HG02970 (cell line): ENCODE data around the gene CHCHD6.

ENCODE experiments used
- ATAC-seq: cut with Tn5 transposase; IDR thresholded peaks from one replicate; pipeline ENCODE4 v1.9.1; 2021; ENCODE audit warnings: mild to moderate bottlenecking, moderate library complexity, moderate number of reproducible peaks; ENCODE audit not compliant: unreplicated experiment, low FRiP score

CHCHD6 gene

DNA sequence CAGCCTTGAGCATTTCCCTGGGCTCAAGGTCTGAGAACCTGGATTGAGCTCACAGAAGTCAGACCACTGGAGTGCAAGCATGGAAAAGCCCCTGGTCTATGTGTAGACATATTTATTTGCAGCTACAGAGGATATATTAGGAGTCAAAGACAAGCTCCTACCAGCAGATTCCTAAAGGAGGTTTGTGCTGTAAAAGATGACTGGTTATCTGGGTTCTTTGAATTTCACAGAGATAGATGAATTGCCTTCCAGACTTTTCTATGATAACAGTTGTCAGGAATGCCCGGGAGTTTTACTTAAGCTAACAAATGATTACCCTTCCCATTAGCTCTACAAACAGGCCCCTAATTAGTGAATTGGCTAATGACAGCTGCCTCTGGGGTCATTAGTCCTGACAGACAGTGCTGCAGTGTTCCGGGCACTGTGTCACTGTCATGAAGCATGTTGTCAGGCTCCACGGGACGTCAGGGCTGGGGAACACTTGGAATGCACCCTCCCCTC, 230.0 kb downstream of the CHCHD6 start:
- no peak for ATAC-seq

DNA sequence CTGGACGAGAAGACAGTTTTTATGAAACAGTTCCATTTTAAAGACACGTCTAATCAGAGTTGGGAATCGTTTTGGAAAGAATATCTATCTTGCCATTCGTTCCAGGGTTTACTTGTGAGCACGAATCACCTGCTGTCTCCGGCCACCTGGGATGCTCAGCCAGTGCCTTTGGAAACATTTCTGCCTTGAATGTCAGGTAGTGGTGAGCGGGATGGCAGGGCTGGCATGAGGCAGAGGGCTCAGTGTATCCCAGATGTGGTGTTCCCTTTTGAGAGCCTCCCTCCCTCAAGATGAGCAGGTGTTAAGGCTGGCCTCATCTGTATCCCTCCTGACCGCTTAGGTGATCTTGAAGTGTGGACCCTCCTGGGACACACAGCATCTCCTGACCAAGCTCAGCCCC, 231.0 kb downstream of the CHCHD6 start:
- ATAC-seq: no peak

DNA sequence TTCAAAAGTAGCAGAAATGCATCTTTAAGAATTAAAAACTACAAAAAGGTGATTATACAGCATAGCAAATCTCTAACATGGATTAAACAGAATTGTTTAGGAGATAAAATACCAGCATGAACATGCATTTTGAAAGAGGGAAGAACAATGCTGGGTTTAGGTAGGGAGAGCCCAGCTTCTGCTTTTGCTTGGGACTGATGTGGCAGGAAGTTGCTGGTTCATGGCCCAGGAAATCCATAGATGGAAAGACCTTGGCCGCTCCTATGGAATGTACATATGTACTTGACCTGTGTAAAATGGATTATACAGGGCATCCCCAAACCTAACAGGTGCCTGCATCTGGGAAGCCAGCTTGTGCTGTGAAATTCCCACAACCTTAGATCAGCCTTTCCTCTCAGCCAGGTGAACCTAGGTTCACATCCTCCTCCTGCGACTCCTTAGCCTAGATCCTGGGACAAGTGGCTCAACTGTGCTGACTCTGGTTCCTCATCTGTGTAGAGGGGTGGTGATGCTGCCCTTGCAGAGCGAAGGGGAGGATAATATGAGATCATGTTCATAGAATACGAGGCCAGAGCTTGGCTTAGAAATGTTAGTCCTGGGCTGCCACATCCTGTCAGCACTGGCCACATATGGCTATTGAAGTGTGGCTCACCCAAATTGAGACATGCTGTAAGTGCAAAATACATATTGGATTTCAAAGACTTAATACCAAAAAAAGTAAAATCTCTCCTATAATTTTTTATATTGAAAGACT, 231.9 kb downstream of the CHCHD6 start:
- ATAC-seq: no peak

DNA sequence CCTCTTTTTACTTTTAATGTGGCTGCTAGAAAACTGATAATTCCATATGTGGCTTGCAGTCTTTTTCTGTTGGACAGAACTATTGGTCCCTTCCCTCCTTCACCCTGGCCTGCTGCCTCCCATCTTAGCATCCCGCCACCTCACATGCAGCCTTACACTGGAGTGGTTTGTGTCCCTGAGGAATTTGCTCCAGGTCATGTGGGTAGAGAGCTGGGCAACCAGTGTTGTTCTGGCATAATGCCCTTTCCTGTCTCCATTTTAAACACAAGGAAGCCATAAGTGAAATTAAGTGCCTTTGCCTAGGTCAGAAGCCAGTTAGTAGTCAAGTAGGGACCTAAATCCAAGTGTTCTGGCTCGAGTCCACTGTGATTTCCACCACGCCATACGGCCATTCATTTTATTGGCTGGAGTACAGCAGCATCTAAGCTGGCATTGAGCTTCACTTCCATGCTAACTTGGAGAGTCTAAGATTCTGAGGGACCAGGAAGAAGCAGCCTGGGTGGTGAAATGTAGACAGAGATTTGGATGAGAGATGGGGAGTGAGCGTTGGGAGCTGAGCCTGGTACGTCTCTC, 232.9 kb downstream of the CHCHD6 start:
- ATAC-seq: no peak

DNA sequence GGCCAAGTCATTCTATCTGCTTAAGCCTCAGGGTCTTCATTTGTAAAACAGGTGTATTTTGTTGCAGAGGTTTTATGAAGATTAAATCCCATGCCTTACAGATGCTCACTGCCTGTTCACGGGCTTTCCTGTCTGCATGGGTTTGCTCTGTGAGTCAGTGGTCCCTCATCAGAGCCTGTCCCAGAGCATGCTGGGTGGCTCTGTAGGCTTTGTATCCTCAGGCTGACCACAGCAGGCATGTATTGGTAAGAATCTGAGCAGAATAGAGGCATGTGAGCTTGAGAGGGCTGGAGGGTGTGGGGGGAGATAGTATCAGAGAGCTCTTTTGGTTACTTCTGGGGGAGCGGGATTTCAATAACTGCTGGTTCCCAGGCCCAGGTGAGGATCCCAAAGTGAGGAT, 233.5 kb downstream of the CHCHD6 start:
- no peak for ATAC-seq

DNA sequence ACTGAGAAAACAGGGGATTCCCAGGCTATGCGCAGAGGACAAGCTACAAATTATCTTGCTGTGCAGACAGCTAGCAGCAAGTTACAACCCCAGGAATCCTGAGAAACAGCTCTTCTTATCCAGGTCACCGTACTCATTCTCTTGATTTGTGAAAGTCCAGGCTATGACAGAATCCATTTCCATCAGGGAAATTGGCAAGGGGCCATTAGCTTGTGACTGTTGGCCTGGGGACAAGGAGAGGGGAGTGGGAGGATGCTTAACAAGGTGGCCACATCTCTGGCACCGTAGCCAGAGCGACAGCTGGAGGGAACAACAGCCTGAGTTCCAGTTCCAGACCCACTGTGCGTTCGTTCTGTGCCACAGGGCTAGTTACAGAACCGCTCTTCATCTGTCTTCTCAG, 233.9 kb downstream of the CHCHD6 start:
- ATAC-seq: no peak

DNA sequence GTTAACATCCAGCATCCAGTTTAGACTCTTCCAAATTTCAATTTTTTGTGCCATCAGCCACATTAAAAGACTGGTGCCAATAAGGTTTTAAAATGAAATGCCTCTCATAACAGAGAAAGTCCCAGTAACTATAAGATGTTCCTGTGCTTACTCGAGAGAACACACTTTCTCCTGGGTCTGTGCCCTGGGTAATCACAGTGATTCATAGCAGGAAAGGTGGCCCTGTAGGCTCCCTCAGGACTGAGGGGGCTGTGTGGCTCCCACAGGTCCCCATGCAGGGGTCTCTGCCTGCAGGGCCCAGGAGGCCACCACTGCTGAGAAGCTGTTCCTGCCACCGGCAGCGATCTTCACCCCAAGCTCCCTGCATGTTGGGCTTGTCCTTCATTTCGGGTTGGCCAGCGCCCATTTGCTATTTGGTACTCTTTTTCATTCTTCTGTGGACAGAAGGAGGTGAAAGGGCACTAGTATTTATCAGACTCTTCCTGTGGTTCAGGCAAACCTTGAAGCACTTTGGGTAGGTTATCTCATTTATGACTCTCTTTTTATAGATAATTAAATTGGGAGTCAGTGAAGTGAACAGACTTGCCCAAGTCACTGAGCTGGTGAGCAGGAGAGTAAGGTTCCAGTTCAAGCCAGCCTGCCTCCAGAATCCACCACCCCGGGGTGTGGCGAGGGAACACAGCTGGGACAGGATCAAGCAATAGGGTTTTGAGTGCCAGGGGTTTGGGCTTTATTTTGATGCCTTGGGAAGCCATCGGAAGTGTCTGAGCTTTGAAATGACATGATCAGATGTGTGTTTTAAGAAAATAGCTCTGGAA, 234.7 kb downstream of the CHCHD6 start:
- no peak for ATAC-seq

DNA sequence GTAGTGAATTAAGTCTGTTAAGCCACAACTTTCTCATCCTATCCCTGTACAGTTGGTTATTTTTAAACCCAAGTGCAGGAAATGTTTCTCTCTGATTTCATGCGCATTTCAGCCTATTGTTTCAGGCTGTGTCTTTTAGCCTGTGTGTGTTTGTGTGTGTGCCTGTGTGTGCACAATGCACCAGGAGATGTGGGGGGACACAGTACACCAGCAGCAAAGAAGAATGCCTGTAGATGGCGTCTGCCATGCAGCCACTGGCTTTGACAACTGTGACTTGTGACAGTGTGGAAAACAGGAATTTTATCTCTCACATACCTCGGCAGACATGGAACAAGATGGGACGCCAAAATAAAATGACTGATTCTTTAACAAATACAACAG, 235.3 kb downstream of the CHCHD6 start:
- ATAC-seq: no peak

DNA sequence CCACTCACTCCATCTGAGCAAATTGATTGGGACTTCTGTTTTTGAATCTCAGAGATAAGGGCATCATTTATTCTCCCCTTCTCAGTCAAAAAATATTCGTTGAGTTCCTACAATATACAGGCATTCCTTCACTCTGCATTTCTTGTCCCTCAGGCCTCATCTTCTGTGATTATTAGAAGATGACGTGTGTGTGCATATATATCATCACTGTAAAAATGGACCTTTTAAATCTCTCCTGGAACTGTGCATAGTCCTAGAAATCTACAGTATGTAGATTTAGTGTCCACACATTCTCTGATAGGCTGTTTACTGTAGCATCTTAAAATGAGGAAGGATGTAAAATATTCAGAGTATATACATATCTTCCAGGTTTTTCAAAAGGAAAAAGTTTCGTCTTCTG, 235.7 kb downstream of the CHCHD6 start:
- ATAC-seq: no peak

DNA sequence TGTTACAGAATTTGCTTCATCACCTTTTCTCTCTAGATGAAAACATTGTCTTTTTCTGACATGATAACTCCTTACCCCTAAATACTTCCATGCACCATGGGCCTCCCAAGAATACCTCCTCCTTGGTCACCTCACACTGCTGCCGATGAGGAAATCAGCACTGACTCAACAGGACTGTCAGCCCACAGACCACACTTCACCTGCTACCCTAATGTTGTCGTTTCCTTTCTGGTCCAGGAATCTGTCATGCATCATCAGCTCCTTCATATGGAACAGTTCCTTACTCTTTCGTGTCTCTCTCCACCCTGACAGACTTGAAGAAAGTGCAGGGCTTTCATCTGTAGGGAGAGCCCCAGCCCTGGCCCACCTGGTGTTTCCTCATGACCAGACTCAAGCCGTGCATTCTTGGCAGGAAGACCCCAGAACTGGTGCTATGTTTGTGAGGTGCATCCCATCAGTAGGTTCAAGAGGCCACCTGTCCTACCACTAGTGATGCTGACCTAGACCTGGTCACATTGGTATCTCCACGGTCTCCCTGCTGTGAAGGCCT, 237.8 kb downstream of the CHCHD6 start:
- ATAC-seq: no peak

DNA sequence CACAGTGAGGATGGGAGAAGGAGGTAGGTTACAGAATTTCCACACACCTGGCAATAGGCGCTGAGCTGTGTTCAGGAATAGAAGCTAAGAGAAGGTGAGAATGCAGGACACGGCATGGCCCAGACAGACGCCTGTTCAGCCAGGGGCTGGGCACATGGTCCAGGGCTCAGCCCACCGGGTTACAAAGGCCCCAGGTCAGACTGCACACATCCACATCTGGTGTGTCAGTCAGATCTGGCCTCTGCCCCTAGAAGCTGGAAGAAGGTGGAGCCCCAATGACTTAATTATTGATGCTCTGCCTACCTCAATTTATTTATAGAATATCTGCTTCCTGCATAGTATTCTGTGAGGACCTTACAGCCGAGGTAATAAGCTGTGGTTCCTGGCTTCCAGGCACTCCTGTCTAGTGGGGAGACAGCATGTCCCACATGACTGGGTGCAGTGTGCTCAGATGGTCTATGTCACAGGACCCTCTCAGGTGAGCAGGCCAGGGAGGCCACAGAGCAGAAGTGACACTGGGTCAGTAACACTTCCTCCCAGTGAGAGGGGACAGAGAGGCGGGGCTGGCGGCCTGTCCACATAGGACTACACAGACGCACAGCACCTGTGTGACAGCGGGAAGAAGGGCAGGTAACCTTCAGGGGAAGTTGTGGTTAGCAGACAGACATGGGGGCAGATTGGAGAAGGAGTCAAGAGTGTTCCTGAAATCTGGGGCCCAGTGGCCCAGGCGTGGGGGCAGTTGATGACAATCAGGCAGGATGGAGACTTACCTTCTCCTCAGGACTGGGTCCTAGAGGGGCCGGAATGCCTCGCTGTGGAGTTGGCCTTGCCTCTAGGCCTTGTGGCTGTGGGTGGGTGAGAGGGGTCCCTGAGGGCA, 240.3 kb downstream of the CHCHD6 start:
- no peak for ATAC-seq

DNA sequence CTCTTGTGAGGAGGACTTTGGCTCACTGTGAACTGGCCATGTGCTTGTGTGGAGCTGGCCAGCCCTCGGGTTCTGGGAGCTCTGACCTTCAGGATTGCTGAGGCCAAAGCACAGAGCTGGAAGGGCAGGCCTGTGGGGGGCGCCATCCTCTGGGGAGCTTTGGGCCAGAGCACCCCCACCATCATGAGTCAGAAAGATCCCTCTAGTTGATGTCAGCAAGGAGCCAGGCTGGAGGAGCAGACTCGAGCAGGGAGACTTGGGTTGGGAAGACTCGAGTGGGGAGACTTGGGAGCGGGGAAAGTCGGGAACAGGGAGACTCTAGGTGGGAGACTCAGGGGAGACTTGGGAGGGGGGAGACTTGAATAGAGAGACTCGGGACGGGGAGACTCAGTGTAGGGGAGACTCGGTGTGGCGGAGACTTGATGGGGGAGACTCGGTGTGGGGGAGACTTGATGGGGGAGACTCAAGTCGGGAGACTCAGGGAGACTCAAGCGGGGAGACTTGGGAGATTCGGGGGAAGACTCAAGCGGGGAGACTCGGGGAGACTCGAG, 241.2 kb downstream of the CHCHD6 start:
- no peak for ATAC-seq

DNA sequence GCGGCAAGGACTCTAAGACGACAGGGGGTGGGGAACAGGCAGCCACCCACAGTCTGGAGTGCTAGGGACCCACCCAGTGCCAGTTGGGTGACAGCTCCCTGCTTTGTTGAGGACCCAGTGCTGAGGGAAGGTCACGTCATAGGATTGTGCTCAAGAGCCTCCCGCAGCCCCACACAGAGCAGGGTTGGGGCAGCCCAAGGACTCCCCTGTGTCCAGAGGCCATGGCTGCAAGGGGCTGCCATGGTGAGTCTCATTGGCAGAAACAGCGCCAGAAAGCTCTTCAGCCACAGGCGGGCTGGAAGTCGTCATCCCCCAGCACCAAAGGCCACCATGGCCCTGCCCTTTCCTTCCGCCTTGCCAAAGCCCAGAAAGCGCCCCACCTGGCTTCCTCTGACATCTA, 241.9 kb downstream of the CHCHD6 start:
- no peak for ATAC-seq

DNA sequence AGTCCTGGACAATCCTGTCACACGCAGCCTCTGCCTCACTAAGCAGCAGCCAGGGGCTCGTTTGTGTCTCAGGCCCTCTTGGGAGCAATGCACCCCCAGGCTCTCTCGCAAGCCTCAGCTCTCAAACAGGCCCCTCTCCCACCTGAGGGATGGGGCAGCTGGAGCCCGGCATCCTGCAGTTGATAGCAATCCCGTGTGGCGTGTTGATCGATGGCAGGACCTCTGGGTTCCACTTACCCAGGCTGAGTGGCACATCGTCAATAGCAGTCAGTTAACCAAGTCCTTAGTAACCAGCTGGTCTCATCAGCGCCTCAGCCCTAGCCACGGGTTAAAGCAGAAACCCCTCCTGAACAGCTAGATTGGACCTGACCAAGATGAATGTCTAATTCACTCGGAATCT, 242.4 kb downstream of the CHCHD6 start:
- ATAC-seq: no peak

DNA sequence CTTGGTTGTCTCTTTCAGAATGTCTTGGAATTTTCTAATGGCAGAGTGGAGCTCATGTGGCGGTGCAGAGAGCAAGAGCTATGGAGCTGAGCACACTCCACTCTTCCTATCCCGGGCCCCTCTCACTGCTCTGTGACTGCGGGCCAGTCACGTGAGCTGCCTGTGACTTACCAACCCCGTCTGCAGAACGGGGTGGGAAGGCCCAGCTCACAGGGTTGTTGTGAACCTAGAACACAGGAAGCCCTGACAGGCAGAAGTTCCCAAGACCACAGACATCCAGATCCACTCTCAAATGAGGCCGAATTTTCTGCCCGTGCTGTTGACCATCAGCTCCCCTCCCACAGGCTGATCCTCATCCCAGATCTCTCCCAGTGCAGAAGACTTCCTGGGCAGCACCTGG, 243.4 kb downstream of the CHCHD6 start:
- ATAC-seq: no peak

DNA sequence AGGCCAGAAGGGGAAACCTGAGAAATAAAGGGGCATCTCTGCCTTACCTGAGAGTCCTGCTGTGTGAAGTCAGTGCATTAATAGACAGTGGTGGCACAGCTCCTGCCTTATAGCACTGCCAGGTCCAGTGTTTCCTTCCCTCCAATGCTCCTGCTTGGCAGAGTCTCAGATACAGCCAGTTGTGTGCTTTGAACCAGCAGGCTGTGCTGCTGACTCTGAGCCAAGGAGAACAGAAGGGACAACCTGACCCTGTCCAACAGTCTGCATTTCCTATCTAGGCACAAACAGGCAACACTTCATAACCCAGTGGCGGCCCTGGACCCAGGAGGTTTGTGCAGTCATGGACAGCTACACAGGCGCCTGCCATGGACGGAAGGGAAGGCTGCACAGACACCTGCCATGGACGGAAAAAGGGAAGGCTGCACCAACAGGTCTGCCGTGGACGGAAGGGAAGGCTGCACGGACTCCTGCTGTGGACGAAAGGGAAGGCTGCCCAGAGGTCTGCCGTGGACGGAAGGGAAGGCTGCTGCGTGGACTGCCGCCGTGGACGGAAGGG, 245.0 kb downstream of the CHCHD6 start:
- ATAC-seq: no peak

DNA sequence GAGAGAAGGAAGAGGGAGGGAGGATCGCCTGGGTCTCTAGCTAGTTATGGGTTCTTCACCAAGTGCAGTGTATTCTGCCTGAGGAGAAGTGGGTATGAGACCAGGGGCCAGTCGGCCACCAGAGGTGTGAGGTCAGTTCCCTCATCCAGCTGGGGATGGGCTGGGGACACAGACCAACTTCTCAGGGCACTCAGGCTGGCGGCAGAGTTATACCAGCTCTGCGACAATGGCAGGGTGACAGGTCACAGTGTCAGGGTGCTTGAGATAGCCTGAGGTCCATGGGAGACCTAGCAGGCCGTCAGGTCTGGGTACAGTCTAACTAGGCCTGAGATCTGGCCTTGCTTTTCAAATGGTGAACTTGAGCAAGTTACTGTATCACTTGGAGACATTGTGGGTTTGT, 247.5 kb downstream of the CHCHD6 start:
- ATAC-seq: no peak

DNA sequence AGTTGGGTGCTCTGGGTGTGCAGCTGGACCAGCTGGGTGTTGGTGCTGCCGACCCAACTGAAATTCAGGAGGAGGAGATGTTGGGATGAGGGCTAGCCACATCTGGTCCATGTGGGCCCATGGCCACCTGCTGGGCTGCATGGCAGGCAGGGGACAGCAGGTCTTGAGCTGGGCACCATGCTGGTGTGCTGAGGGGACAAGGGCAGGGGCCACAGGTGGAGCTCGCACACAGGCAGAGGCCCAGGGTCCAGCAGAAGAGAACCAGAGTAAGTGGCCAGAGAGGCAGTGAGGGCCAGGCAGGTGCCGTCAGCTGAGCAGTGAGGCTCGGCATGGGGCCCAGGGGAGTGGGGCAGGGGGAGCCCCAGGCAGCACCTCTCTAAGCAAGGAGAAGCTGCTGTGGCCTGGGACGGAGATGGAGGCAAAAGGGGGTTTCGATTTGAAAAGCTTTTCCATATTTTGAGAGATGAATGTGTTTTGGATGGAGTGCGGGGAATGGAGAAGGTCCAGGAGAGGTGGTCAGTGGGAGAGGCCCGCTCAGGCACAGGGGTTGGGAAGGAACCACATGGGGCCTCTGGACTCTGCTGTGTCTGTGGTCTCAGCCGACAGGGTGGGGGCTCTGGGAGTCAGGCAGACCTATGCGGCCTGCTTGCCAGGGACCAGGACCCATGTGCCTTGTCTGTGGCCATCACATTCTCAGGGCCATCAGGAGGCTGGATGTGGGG, 248.4 kb downstream of the CHCHD6 start:
- no peak for ATAC-seq
